ENCODE measurements around the gene FAM124A. TPM values are rescaled to one million over a fixed set of nuclear protein-coding genes. Genes with fewer than 3 reads are reported as not detected.

Gene FAM124A
- polyA plus RNA-seq, 1 donor = 1.2 TPM

DNA sequence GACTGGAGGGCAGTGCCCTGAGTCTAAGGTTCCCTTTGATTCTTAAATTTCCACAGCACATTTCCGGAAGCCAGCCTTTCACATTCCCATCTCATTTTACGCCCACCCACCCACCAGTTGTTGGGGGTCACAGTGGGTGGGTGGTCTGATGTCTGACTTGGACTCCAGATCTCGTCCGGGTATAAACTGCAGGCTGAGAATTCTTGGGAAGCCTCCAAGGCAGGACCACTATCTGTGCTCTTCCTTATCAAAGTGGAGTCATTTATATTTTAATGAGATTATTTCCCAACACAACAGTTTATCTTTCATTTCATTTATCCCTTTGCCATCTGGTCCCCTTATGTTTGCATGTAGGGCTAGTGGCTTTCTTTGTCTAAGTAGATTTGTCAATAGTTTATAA is 3.6 kb upstream of the FAM124A start:
- Histone ChIP-seq H3K27ac (ENCODE audit: low read length) (no peak overlapping the region), H3K4me1 (ENCODE audit: control insufficient read depth, insufficient read depth, low read length) (peaks cover 4% of the 10 kb centered on the region), H3K4me3 (ENCODE audit: low read length) (no peak overlapping the region), H3K27me3 (ENCODE audit: control insufficient read depth, insufficient read depth, low read length) (peaks cover 43% of the 10 kb centered on the region), H3K9me3 (ENCODE audit: control insufficient read depth, low read depth, low read length) (no peaks in the 10 kb centered on the region), H3K36me3 (ENCODE audit: control insufficient read depth, insufficient read depth, low read length) (no peaks in the 10 kb centered on the region)
- no CpG with 5 or more reads among the region's 4 CpGs for WGBS (ENCODE audit: insufficient coverage, low lambda C conversion rate)
- DNase-seq = no peak

DNA sequence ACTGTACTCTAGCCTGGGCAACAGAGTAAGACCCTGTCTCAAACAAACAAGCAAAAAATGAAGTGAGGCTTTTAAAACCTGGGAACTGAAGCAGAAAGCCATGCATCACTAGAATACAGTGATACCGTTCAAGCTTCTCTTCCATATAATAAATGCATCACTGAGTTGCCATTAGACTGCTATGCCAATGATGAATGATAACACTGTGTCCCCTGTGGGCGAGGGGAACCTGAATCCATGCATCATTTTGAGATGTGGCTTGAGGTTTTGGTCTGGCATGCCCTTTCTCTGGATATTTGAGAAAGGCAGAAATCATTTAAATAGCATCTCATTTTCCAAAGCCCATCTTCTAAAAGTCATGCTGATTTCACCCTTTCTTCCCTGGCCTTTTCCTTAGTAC is 1.5 kb upstream of the FAM124A start:
- Histone ChIP-seq H3K27ac (ENCODE audit: low read length) (no peak overlapping the region), H3K9me3 (ENCODE audit: control insufficient read depth, low read depth, low read length) (no peaks in the 10 kb centered on the region), H3K36me3 (ENCODE audit: control insufficient read depth, insufficient read depth, low read length) (no peaks in the 10 kb centered on the region), H3K4me3 (ENCODE audit: low read length) (no peak overlapping the region), H3K4me1 (ENCODE audit: control insufficient read depth, insufficient read depth, low read length) (peaks cover 4% of the 10 kb centered on the region), H3K27me3 (ENCODE audit: control insufficient read depth, insufficient read depth, low read length) (peaks cover 50% of the 10 kb centered on the region)
- 67% methylated on average over 1 of the region's 2 CpGs for WGBS (ENCODE audit: insufficient coverage, low lambda C conversion rate)
- no peak for DNase-seq

DNA sequence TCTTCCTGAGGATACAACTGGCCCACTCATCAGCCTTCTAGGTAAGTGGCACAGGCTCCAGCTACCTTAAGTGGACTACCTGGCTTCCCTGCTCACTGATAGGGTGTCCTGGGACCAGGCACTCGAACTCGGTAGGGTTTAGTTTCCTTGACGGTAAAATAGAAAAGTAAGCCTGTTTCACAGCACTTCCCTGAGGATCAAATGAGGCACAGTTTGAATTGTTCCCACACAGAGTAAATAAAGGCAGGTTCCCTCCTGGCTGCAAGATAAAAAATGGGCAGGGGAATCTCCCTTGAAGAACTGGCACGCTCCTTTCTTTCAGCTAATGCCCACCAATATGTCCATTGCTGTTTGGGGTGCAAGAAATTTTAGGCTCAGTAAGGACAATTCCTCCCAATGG is 1.1 kb upstream of the FAM124A start:
- H3K36me3 ChIP-seq (ENCODE audit: control insufficient read depth, insufficient read depth, low read length) = no peaks in the 10 kb centered on the region
- no peak overlapping the region for H3K4me3 ChIP-seq (ENCODE audit: low read length)
- peaks cover 50% of the 10 kb centered on the region for H3K27me3 ChIP-seq (ENCODE audit: control insufficient read depth, insufficient read depth, low read length)
- no CpG with 5 or more reads among the region's 4 CpGs for WGBS (ENCODE audit: insufficient coverage, low lambda C conversion rate)
- no peak overlapping the region for H3K27ac ChIP-seq (ENCODE audit: low read length)
- peaks cover 4% of the 10 kb centered on the region for H3K4me1 ChIP-seq (ENCODE audit: control insufficient read depth, insufficient read depth, low read length)
- no peaks in the 10 kb centered on the region for H3K9me3 ChIP-seq (ENCODE audit: control insufficient read depth, low read depth, low read length)
- no peak for DNase-seq

DNA sequence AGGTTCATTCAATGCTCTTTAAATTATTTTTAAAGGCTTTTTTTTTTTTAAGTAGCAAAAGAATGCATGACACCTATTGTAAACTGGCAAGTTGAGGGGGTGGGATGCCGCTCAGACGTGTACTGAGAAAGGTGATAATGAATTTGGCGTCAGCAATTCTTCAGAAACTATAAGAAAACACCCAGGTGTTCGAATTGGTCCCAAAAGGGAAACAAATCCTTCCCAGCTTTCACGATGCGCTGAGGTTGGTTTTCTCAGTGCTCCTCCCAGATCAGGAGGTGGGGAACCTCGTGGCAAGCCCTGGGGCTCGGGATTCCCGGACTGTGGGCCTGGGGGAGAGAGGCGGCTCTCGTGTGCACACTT is 543 bp upstream of the FAM124A start:
- Histone ChIP-seq H3K4me1 (ENCODE audit: control insufficient read depth, insufficient read depth, low read length) (peaks cover 4% of the 10 kb centered on the region), H3K27me3 (ENCODE audit: control insufficient read depth, insufficient read depth, low read length) (peaks cover 53% of the 10 kb centered on the region), H3K27ac (ENCODE audit: low read length) (no peak overlapping the region), H3K4me3 (ENCODE audit: low read length) (peak overlapping the region; percentile 47), H3K36me3 (ENCODE audit: control insufficient read depth, insufficient read depth, low read length) (no peaks in the 10 kb centered on the region), H3K9me3 (ENCODE audit: control insufficient read depth, low read depth, low read length) (no peaks in the 10 kb centered on the region)
- WGBS (ENCODE audit: insufficient coverage, low lambda C conversion rate) = no CpG with 5 or more reads among the region's 11 CpGs
- peak in 1 of 2 donors; percentile 47 for DNase-seq

DNA sequence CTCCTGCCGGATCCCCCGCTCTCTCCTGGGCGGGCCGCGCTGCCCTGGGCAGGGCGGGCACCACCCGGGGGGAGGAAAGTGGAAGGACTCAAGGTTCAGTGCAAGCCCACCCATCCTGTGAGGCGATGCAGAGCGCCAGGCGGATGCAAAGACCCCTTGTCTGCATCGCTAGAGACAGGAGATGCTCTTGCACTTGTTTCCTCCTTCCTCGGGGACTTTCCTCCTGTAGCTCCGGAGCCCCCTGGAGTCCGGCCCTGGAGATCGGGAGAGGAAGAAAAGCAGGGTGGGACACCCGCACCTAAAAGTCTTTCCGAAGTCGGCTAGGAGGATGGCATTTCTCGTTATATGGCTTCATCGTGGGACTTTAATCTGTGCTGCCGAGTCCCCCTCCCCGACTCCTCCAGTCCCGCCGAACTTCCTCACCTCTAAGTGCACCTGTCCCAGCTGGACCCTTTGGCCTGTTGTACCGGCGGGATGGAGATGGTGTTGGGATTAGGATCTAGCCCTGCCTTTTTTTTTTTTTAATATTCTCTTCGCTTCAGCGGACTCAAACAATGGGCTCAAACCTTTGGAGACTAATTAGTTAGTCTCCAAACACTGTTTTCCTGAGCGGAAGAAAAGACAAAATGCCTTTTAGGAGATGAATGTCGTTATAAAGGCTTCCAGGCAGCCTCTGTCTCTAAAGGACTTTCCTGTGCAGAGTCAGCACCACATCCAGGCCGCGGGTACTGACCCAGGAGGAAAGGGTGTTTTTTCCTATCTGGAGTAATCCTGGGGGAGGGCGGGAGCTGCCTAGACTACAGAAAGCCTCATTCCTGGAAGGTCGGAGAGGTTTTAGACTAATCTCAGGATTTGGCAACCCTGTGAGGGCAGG is 725 bp downstream of the FAM124A start:
- WGBS (ENCODE audit: insufficient coverage, low lambda C conversion rate) = no CpG with 5 or more reads among the region's 34 CpGs
- H3K27ac ChIP-seq (ENCODE audit: low read length) = no peak overlapping the region
- H3K27me3 ChIP-seq (ENCODE audit: control insufficient read depth, insufficient read depth, low read length) = peaks cover 54% of the 10 kb centered on the region

DNA sequence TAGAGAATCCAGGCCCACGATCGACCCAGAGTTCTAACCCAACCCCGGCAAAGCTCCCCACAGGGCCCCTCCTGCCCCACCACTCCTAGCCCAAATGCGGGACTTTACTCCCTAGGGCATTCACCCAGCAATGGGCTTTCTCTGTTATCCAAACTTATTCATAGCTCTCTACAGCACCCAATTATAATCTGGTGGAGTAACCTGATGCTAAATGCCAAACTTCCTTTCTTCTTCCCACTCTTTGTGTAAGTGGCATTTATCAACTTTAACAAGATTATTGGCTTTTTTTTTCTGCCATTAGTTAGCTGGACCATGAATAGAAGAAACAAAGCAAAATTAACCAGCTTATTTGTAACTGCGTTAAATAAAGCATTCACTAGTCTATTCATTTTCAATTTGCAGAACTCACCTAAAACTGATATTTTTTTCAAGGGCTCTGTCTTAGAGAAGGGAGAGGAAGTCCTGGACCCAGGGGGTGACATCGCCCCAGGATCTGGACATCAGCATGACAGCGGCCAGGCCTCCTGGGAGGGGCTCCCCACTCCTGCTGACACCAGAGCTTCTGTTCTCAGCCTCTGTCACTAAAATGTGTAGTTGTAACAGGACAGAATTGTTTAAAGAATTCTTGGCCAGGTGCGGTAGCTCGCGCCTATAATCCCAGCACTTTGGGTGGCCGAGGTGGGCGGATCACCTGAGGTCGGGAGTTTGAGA is 1.5 kb downstream of the FAM124A start:
- H3K27me3 ChIP-seq (ENCODE audit: control insufficient read depth, insufficient read depth, low read length) = peaks cover 51% of the 10 kb centered on the region
- WGBS (ENCODE audit: insufficient coverage, low lambda C conversion rate) = 83% methylated on average over 1 of the region's 13 CpGs
- H3K4me1 ChIP-seq (ENCODE audit: control insufficient read depth, insufficient read depth, low read length) = peaks cover 4% of the 10 kb centered on the region
- no peaks in the 10 kb centered on the region for H3K36me3 ChIP-seq (ENCODE audit: control insufficient read depth, insufficient read depth, low read length)
- H3K4me3 ChIP-seq (ENCODE audit: low read length) = no peak overlapping the region
- H3K27ac ChIP-seq (ENCODE audit: low read length) = no peak overlapping the region
- H3K9me3 ChIP-seq (ENCODE audit: control insufficient read depth, low read depth, low read length) = no peaks in the 10 kb centered on the region
- no peak for DNase-seq

More for the DNA sequence above, 725 bp downstream of the FAM124A start:
- peaks cover 4% of the 10 kb centered on the region for H3K4me1 ChIP-seq (ENCODE audit: control insufficient read depth, insufficient read depth, low read length)
- H3K4me3 ChIP-seq (ENCODE audit: low read length) = peak overlapping the region; percentile 41
- DNase-seq = peak in 1 of 2 donors; percentile 14
- H3K9me3 ChIP-seq (ENCODE audit: control insufficient read depth, low read depth, low read length) = no peaks in the 10 kb centered on the region
- H3K36me3 ChIP-seq (ENCODE audit: control insufficient read depth, insufficient read depth, low read length) = no peaks in the 10 kb centered on the region

DNA sequence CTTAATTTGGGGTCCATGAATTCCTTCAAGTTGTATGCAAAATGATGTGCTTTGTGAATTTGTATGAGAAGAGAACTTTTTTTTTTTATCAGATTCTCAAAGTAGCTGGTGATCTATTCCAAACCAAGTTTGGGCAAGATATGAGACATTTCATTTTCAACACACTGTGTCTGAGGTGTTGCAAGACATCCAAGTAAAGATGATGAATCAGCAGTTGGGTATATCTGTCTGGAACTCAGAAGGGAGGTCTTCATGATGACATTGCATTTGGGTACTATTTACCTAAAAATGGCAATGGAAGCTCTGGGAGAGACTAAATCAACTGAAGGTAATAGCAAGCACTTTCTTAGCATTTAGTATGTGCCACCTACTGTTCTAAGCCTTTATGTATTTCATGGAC is 2.8 kb downstream of the FAM124A start:
- no peaks in the 10 kb centered on the region for H3K36me3 ChIP-seq (ENCODE audit: control insufficient read depth, insufficient read depth, low read length)
- no peak for DNase-seq
- peaks cover 55% of the 10 kb centered on the region for H3K27me3 ChIP-seq (ENCODE audit: control insufficient read depth, insufficient read depth, low read length)
- no peak overlapping the region for H3K4me3 ChIP-seq (ENCODE audit: low read length)
- H3K9me3 ChIP-seq (ENCODE audit: control insufficient read depth, low read depth, low read length) = no peaks in the 10 kb centered on the region
- no peak overlapping the region for H3K27ac ChIP-seq (ENCODE audit: low read length)
- peaks cover 4% of the 10 kb centered on the region for H3K4me1 ChIP-seq (ENCODE audit: control insufficient read depth, insufficient read depth, low read length)

DNA sequence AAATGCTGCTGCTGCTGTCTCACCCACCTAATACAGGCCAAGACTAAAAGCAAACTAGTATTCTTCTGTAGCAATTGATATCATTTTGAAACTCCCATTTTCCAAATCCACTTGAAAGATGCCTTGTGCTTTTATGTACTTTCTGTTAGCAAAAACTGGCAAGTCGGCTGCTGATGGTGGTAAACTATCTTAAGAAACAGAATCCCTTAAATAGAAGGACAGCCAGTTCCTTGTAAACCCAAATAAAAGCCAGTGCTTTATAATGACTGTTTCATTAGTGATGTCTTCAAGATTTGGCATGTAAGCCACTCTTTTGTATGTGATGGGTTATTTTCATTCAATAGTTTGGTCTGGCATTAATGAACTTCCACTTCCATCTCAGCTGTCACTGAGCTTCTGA is 5.2 kb downstream of the FAM124A start:
- Histone ChIP-seq H3K4me1 (ENCODE audit: control insufficient read depth, insufficient read depth, low read length) (no peaks in the 10 kb centered on the region), H3K9me3 (ENCODE audit: control insufficient read depth, low read depth, low read length) (no peaks in the 10 kb centered on the region), H3K36me3 (ENCODE audit: control insufficient read depth, insufficient read depth, low read length) (no peaks in the 10 kb centered on the region), H3K27ac (ENCODE audit: low read length) (no peak overlapping the region), H3K27me3 (ENCODE audit: control insufficient read depth, insufficient read depth, low read length) (peaks cover 42% of the 10 kb centered on the region), H3K4me3 (ENCODE audit: low read length) (no peak overlapping the region)
- no CpG with 5 or more reads among the region's 1 CpG for WGBS (ENCODE audit: insufficient coverage, low lambda C conversion rate)
- DNase-seq = no peak

DNA sequence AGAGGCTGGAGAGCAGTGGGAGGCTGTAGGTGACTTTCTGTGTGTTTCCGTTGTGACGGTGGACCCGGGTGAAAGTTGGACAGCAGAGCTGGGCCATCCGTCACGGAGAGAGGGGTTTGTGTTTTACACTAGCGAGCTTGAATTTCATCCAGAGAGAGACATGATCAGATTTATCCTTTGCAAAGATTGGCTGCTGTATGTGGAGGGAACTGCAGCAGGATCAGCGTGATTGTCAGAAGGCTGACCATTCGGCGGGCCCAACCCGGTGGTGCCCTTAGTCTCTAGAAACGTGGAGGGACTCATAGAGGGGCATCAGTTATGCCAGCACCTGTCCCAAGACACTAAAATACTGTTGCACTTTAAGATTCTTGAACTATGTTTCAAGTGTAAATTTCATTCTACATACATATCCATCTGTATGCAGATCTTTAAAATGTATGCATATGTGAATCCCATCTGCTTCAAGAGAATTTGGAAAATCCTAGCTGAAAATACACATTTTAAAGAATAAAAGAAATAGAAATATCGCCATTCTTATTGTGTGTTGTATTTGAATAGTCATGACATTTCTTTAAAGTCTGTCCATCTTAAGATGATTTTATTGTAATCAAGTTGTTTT is 7.0 kb downstream of the FAM124A start:
- H3K27me3 ChIP-seq (ENCODE audit: control insufficient read depth, insufficient read depth, low read length) = peaks cover 25% of the 10 kb centered on the region
- H3K4me3 ChIP-seq (ENCODE audit: low read length) = no peak overlapping the region
- no peak overlapping the region for H3K27ac ChIP-seq (ENCODE audit: low read length)

DNA sequence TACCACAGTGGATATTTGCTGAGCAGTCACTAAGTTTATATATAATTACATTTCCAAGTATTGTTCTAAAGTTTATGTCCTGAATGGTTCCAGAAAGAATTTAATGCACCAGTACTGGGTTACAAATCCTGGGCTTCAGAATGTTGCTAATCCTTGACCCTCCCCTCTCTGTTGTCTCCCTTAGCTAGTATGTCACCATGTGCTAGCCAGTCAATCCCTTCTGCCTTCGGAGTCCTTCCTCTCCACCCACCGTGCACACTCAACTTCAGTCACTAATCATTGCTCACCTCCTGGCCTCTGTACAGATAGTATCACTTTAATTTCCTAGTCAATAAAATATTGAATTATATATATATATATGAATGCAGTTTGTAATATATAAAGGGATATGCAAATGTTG is 7.5 kb downstream of the FAM124A start:
- WGBS (ENCODE audit: insufficient coverage, low lambda C conversion rate) = no CpG with 5 or more reads among the region's 2 CpGs

More for the DNA sequence above, 7.0 kb downstream of the FAM124A start:
- Histone ChIP-seq H3K36me3 (ENCODE audit: control insufficient read depth, insufficient read depth, low read length) (no peaks in the 10 kb centered on the region), H3K9me3 (ENCODE audit: control insufficient read depth, low read depth, low read length) (no peaks in the 10 kb centered on the region), H3K4me1 (ENCODE audit: control insufficient read depth, insufficient read depth, low read length) (no peaks in the 10 kb centered on the region)
- DNase-seq = no peak
- 78% methylated on average over 1 of the region's 12 CpGs for WGBS (ENCODE audit: insufficient coverage, low lambda C conversion rate)

More for the DNA sequence above, 7.5 kb downstream of the FAM124A start:
- Histone ChIP-seq H3K36me3 (ENCODE audit: control insufficient read depth, insufficient read depth, low read length) (no peaks in the 10 kb centered on the region), H3K9me3 (ENCODE audit: control insufficient read depth, low read depth, low read length) (no peaks in the 10 kb centered on the region), H3K4me3 (ENCODE audit: low read length) (no peak overlapping the region), H3K4me1 (ENCODE audit: control insufficient read depth, insufficient read depth, low read length) (no peaks in the 10 kb centered on the region), H3K27me3 (ENCODE audit: control insufficient read depth, insufficient read depth, low read length) (peaks cover 27% of the 10 kb centered on the region), H3K27ac (ENCODE audit: low read length) (no peak overlapping the region)
- DNase-seq = no peak
